Left ventricle myocardium inferior (tissue), 1 donor: Measurements from ENCODE around the gene LCN10. TPM values are rescaled to one million over a fixed set of nuclear protein-coding genes. Genes with fewer than 3 reads are reported as not detected.
"Not testable (repeated sequence)": the region's sequence is repeated elsewhere in the genome, so short reads cannot be mapped to it uniquely, and the experiment has no call there.

Experiments
- DNase-seq: peaks from one replicate; pipeline ENCODE4 v3.0.0-alpha.2; 2020
- H3K27ac ChIP-seq: fragments of 200-600 bp; replicated peaks from 2 replicates; pipeline ENCODE4 v1.8.0; 2021
- H3K27me3 ChIP-seq: fragments of 200-600 bp; 2 replicates; pipeline ENCODE4 v1.8.0; 2021; ENCODE audit warnings: low read depth
- H3K36me3 ChIP-seq: fragments of 200-600 bp; 2 replicates; pipeline ENCODE4 v1.8.0; 2021
- H3K4me1 ChIP-seq: fragments of 200-600 bp; 2 replicates; pipeline ENCODE4 v1.8.0; 2021
- H3K4me3 ChIP-seq: fragments of 200-600 bp; 2 replicates; pipeline ENCODE4 v1.8.0; 2021; ENCODE audit warnings: mild to moderate bottlenecking, moderate library complexity
- H3K9me3 ChIP-seq: fragments of 200-600 bp; replicated peaks from 2 replicates; pipeline ENCODE4 v1.8.0; 2021
- CTCF ChIP-seq: fragments of 200-600 bp; IDR thresholded peaks from 2 replicates; pipeline ENCODE4 v1.8.0; 2021; ENCODE audit warnings: antibody characterized with exemption, mild to moderate bottlenecking, borderline replicate concordance
- intact Hi-C: fragments of 100-400 bp; cut with micrococcal nuclease; formaldehyde crosslinking; loops from one replicate; pipeline ENCODE4 v1.11.0; 2022
- total RNA-seq: library from RNA; stranded (reverse); fragmentation: NEBNext Ultra II Directional; extraction: Animal tissue kit (Norgen Biotek cat#: 25700); gene quantifications from one replicate; pipeline ENCODE4 v1.2.1, GENCODE V29; 2021
- donor health status: DM: no; HTN: yes; CAD: no; lungs with severe emphysema.

The LCN10 gene
- total RNA-seq, 1 donor from 2014 or later = 9.6 TPM

DNA sequence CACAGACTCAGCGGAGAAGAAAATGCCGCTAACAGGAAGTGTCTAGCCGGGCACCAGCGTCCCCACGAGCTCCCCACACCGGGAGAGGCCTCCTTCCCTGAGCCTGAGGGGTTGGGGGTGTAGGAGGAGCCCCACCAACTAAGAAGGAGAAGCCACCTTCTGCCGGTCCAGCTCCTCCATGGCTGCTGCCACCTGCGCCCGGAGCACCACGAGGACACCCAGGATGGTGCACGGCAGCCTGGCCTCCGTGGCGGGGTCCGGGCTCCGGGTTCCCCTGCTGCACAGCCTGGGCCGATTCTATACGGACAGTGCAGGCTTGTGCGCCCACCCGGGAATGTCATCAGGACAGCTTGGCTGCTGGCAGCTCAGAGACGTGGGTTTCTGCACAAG lies 15.0 kb upstream of the LCN10 start:
- H3K4me3 ChIP-seq = no peak overlapping the region
- DNase-seq = no peak

GRCh38 chr9:136757328-136757727 lies 14.6 kb upstream of the LCN10 start:
- DNase-seq = no peak
- Histone ChIP-seq H3K4me3 (no peak overlapping the region), H3K27me3 (peaks cover 7% of the 10 kb centered on the region), H3K27ac (no peak overlapping the region), H3K36me3 (no peaks in the 10 kb centered on the region), H3K9me3 (peaks cover 4% of the 10 kb centered on the region), H3K4me1 (peaks cover 12% of the 10 kb centered on the region)
- intact Hi-C loops = no loop called here
- TF ChIP-seq CTCF = no peak

More for the DNA sequence above, 15.0 kb upstream of the LCN10 start:
- H3K4me1 ChIP-seq = peaks cover 15% of the 10 kb centered on the region
- H3K27ac ChIP-seq = no peak overlapping the region
- H3K27me3 ChIP-seq = peaks cover 11% of the 10 kb centered on the region
- TF ChIP-seq CTCF = no peak
- H3K36me3 ChIP-seq = no peaks in the 10 kb centered on the region
- peaks cover 4% of the 10 kb centered on the region for H3K9me3 ChIP-seq
- intact Hi-C loops = no loop called here

DNA sequence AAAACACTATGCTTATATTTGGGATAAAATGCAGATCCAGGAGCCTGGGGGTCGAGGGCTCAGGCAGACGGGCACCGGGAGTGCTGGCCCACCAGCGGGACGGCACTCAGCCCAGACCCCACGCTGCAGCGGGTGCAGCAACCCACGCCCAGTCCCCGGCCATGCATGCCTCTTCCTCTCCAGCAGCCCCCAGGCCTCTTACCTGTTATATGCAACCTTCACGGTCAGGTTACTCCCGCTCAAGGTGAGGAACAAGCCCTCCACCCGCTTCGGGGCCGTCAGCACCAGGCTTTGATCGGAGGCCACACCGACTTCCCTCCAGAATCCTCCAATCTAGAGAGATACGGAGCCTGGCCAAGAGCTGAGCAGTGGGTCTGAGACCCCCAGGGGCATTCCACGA lies 14.1 kb upstream of the LCN10 start:
- H3K27ac ChIP-seq = no peak overlapping the region
- peaks cover 9% of the 10 kb centered on the region for H3K9me3 ChIP-seq
- no peak for DNase-seq
- H3K36me3 ChIP-seq = no peaks in the 10 kb centered on the region
- intact Hi-C loops = no loop called here
- peaks cover 2% of the 10 kb centered on the region for H3K27me3 ChIP-seq
- no peak for TF ChIP-seq CTCF
- no peak overlapping the region for H3K4me3 ChIP-seq
- H3K4me1 ChIP-seq = peaks cover 12% of the 10 kb centered on the region

DNA sequence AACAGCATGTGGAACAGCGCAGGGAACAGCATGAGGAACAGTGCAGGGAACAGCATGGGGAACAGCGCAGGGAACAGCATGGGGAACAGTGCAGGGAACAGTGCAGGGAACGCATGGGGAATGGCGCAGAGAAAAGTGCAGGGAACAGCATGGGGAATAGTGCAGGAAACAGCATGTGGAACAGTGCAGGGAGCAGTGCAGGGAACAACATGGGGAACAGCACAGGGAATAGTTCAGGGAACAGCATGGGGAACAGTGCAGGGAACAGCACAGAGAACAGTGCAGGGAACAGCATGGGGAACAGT lies 13.3 kb upstream of the LCN10 start:
- peaks cover 10% of the 10 kb centered on the region for H3K4me1 ChIP-seq
- no peak for DNase-seq
- H3K27ac ChIP-seq = no peak overlapping the region
- H3K36me3 ChIP-seq = no peaks in the 10 kb centered on the region
- no peaks in the 10 kb centered on the region for H3K27me3 ChIP-seq
- TF ChIP-seq CTCF = no peak
- H3K4me3 ChIP-seq = no peak overlapping the region
- intact Hi-C loops = no loop called here
- H3K9me3 ChIP-seq = peaks cover 17% of the 10 kb centered on the region

- DNase-seq, H3K36me3 ChIP-seq, intact Hi-C loops, H3K27me3 ChIP-seq, H3K4me1 ChIP-seq, H3K27ac ChIP-seq, H3K4me3 ChIP-seq: not testable (repeated sequence)
- H3K9me3 ChIP-seq = peaks cover 17% of the 10 kb centered on the region
Observed at GRCh38 chr9:136755302-136756133, 12.8 kb upstream of the LCN10 start.

DNA sequence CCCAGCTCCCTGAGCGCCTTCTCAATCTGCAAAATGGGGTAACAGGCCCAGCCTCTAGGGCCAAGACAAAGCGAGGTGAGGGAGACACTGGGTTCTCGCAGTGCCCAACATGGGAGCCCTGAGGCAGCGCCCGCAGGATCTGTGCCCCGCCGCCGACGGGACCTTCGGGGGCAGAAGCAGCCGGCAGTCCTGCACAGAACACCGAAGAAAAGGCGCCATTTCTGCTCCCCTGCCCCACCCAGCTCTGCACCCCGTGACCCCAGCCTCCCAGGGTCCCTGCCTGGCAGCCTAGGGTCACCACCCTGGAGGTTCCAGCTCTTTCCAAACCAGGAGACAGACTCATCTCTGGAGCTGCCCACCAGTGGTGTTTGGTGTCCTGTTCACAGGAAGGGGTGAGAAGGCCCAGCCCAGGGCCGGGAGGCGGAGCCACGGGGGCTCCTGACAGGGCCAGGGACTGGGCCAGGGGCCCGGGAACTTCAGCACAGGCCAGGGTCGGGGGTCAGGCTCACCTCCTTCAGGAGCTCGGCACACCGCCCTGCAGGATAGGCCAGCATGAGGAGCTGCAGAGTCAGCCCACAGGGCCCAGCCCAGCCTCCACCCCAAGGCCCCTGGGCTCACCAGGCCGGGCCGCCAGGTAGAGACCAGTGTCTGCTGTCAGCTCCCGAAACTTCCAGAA lies 12.0 kb upstream of the LCN10 start:
- Histone ChIP-seq H3K27me3 (no peaks in the 10 kb centered on the region), H3K4me1 (peaks cover 9% of the 10 kb centered on the region), H3K27ac (no peak overlapping the region), H3K9me3 (peaks cover 17% of the 10 kb centered on the region), H3K4me3 (no peak overlapping the region), H3K36me3 (no peaks in the 10 kb centered on the region)
- TF ChIP-seq CTCF = no peak
- intact Hi-C loops = no loop called here
- no peak for DNase-seq
